ENCODE data around the gene WDR35. TPM values are rescaled to one million over a fixed set of nuclear protein-coding genes. Genes with fewer than 3 reads are reported as not detected.

Gene WDR35
- total and polyA plus RNA-seq, 2 of the 4 experiments (the other 2 are of a cell fraction): 3.4 to 8.1 TPM

DNA sequence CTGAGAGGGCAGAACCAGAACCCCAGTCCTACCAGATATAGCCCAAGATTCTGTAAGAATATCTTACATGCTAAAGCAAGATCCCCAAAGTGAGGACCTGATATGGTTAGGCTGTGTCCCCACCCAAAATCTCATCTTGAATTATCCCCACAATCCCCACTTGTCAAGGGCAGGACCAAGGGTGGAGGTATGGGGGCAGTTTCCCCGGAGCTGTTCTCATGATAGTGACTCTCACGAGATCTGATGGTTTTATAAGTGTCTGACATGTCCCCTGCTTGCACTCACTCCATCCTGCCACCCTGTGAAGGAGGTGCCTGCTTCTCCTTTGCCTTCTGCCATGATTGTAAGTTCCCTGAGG lies 108.0 kb downstream of the WDR35 start:
- Histone ChIP-seq H4K91ac (ENCODE audit: insufficient read depth, low read depth, low read length) (no peak overlapping the region), H4K8ac (ENCODE audit: low read depth in 2 of 2, low read length in 2 of 2) (no peak overlapping the region), H3K9me3 (ENCODE audit: control insufficient read depth, insufficient read depth, low read length) (no peaks in the 10 kb centered on the region), H2BK120ac (ENCODE audit: low read depth, low read length) (no peak overlapping the region), H4K20me1 (ENCODE audit: insufficient read depth, low read length) (no peaks in the 10 kb centered on the region), H3K9me1 (ENCODE audit: insufficient read depth, low read length) (no peaks in the 10 kb centered on the region), H2BK15ac (ENCODE audit: low read depth, low read length) (no peak overlapping the region), H3K27me3 (ENCODE audit: control insufficient read depth, insufficient read depth, low read length) (peaks cover 16% of the 10 kb centered on the region), H3K27ac (ENCODE audit: insufficient read depth, low read length) (no peak overlapping the region), H2AFZ (replicated peaks; ENCODE audit: low read length, poor library complexity) (no peak overlapping the region), H3K4me2 (ENCODE audit: low read depth, low read length) (no peak overlapping the region), H4K5ac (ENCODE audit: low read depth, low read length) (no peak overlapping the region), H3K9ac (ENCODE audit: low read depth, low read length) (no peak overlapping the region), H3K18ac (ENCODE audit: low read depth, low read length) (no peak overlapping the region), H2BK20ac (ENCODE audit: low read depth, low read length) (no peak overlapping the region), H3K56ac (ENCODE audit: extremely low read depth, insufficient read depth, low read length) (no peak overlapping the region), H3K36me3 (ENCODE audit: control insufficient read depth, insufficient read depth, low read length) (no peaks in the 10 kb centered on the region), H3K4me3 (ENCODE audit: insufficient read depth, low read depth, low read length) (no peak overlapping the region), H2AK5ac (ENCODE audit: low read depth, low read length) (no peak overlapping the region), H3K14ac (replicated peaks; ENCODE audit: low read depth, low read length) (no peak overlapping the region), H3K23ac (ENCODE audit: low read depth, low read length) (no peak overlapping the region; the same call in 1 of the 2 replicates), H2BK5ac (ENCODE audit: low read depth, low read length, poor library complexity, severe bottlenecking) (no peak overlapping the region), H3K4me1 (ENCODE audit: control insufficient read depth, insufficient read depth, low read length) (no peaks in the 10 kb centered on the region), H2AK9ac (replicated peaks; ENCODE audit: low read depth, low read length, poor library complexity) (no peak overlapping the region), H3K79me1 (ENCODE audit: low read depth in 1 of 2, low read length in 2 of 2) (no peaks in the 10 kb centered on the region), H3K4ac (ENCODE audit: low read depth, low read length) (no peak overlapping the region)
- TF ChIP-seq MXI1 (IDR thresholded peaks at IDR 0.05; ENCODE audit: borderline replicate concordance, low read depth, low read length) (no peak), RAD21 (IDR thresholded peaks at IDR 0.05; ENCODE audit: low read length) (no peak), SMC3 (IDR thresholded peaks at IDR 0.05; ENCODE audit: low read depth, low read length) (no peak), NFE2L2 (IDR thresholded peaks at IDR 0.05; ENCODE audit: low read depth, low read length) (no peak), CHD1 (IDR thresholded peaks at IDR 0.05; ENCODE audit: low read depth, low read length) (no peak), MAFK (IDR thresholded peaks at IDR 0.05; ENCODE audit: low read depth, low read length) (no peak), RFX5 (IDR thresholded peaks at IDR 0.05; ENCODE audit: low read depth, low read length) (no peak), MAZ (IDR thresholded peaks at IDR 0.05; ENCODE audit: borderline replicate concordance, low read depth, low read length) (no peak), POLR2A (IDR thresholded peaks at IDR 0.05; ENCODE audit: low read depth, low read length) (no peak), RCOR1 (IDR thresholded peaks at IDR 0.05; ENCODE audit: insufficient replicate concordance, low read length) (no peak)
- TF ChIP-seq, protein P1, sequence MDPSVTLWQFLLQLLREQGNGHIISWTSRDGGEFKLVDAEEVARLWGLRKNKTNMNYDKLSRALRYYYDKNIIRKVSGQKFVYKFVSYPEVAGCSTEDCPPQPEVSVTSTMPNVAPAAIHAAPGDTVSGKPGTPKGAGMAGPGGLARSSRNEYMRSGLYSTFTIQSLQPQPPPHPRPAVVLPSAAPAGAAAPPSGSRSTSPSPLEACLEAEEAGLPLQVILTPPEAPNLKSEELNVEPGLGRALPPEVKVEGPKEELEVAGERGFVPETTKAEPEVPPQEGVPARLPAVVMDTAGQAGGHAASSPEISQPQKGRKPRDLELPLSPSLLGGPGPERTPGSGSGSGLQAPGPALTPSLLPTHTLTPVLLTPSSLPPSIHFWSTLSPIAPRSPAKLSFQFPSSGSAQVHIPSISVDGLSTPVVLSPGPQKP (IDR thresholded peaks at IDR 0.05; ENCODE audit: borderline replicate concordance, low read depth, low read length): no peak
- TF ChIP-seq, protein P2, sequence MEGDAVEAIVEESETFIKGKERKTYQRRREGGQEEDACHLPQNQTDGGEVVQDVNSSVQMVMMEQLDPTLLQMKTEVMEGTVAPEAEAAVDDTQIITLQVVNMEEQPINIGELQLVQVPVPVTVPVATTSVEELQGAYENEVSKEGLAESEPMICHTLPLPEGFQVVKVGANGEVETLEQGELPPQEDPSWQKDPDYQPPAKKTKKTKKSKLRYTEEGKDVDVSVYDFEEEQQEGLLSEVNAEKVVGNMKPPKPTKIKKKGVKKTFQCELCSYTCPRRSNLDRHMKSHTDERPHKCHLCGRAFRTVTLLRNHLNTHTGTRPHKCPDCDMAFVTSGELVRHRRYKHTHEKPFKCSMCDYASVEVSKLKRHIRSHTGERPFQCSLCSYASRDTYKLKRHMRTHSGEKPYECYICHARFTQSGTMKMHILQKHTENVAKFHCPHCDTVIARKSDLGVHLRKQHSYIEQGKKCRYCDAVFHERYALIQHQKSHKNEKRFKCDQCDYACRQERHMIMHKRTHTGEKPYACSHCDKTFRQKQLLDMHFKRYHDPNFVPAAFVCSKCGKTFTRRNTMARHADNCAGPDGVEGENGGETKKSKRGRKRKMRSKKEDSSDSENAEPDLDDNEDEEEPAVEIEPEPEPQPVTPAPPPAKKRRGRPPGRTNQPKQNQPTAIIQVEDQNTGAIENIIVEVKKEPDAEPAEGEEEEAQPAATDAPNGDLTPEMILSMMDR (conservative IDR thresholded peaks at IDR 0.05; ENCODE audit: low read depth, low read length): no peak
- ChIA-PET CTCF (no interaction called here), POLR2A (ENCODE audit: unreplicated experiment) (no interaction called here)
- no CpG with 5 or more reads among the region's 2 CpGs for WGBS, 2 experiments (ENCODE audit: extremely low coverage in 2 of 2, insufficient read length in 1 of 2)
- intact Hi-C loops (cut with micrococcal nuclease): no loop called here
- BruUV-seq (replicated peaks): no TSS peak
- ATAC-seq (ENCODE audit: low read depth) (no peak), DNase-seq (no peak)
- dilution Hi-C loops (cut with HindIII; ENCODE audit: low sequenced_read_pairs, unreplicated experiment): no loop called here
- in situ Hi-C loops (cut with MboI; ENCODE audit: low sequenced_read_pairs): no loop called here
